ENCODE results near the gene CNGA2.

CNGA2 gene

GRCh38 chrX:151711787-151712186 lies 22.8 kb upstream of the CNGA2 start:
- DNase-seq (ENCODE audit: low read depth in 1 of 2, low spot score in 1 of 2): no peak

GRCh38 chrX:151712253-151712652 lies 22.3 kb upstream of the CNGA2 start:
- no peak for DNase-seq (ENCODE audit: low read depth in 1 of 2, low spot score in 1 of 2)

- DNase-seq (ENCODE audit: low read depth in 1 of 2, low spot score in 1 of 2): no peak
Observed at GRCh38 chrX:151713849-151714248, 20.7 kb upstream of the CNGA2 start.

GRCh38 chrX:151714362-151714761 lies 20.2 kb upstream of the CNGA2 start:
- no peak for DNase-seq (ENCODE audit: low read depth in 1 of 2, low spot score in 1 of 2)

- DNase-seq (ENCODE audit: low read depth in 1 of 2, low spot score in 1 of 2): no peak
Observed at GRCh38 chrX:151715752-151716151, 18.8 kb upstream of the CNGA2 start, which contains the start of gene FATE1. Gene FATE1, plus strand, starts transcription at chrX:151716035. Its CDS starts 85 bp downstream, at chrX:151716120.

GRCh38 chrX:151722241-151722846 lies 12.2 kb upstream of the CNGA2 start:
- DNase-seq (ENCODE audit: low read depth in 1 of 2, low spot score in 1 of 2): no peak

- no peak for DNase-seq (ENCODE audit: low read depth in 1 of 2, low spot score in 1 of 2)
Observed at GRCh38 chrX:151723156-151723760, 11.3 kb upstream of the CNGA2 start.

- DNase-seq (ENCODE audit: low read depth in 1 of 2, low spot score in 1 of 2): no peak
Observed at GRCh38 chrX:151724563-151725337, 9.8 kb upstream of the CNGA2 start.

GRCh38 chrX:151725338-151725614 lies 9.3 kb upstream of the CNGA2 start:
- no peak for DNase-seq (ENCODE audit: low read depth in 1 of 2, low spot score in 1 of 2)

GRCh38 chrX:151726751-151727150 lies 7.8 kb upstream of the CNGA2 start:
- DNase-seq (ENCODE audit: low read depth in 1 of 2, low spot score in 1 of 2): no peak

GRCh38 chrX:151727346-151727745 lies 7.2 kb upstream of the CNGA2 start:
- DNase-seq (ENCODE audit: low read depth in 1 of 2, low spot score in 1 of 2): no peak

- DNase-seq (ENCODE audit: low read depth in 1 of 2, low spot score in 1 of 2): no peak
Observed at GRCh38 chrX:151729056-151729725, 5.4 kb upstream of the CNGA2 start.

GRCh38 chrX:151735219-151735618 lies 673 bp downstream of the CNGA2 start:
- DNase-seq (ENCODE audit: low read depth in 1 of 2, low spot score in 1 of 2): no peak

- DNase-seq (ENCODE audit: low read depth in 1 of 2, low spot score in 1 of 2): no peak
Observed at GRCh38 chrX:151736685-151737084, 2.1 kb downstream of the CNGA2 start.

GRCh38 chrX:151737494-151737893 lies 2.9 kb downstream of the CNGA2 start:
- no peak for DNase-seq (ENCODE audit: low read depth in 1 of 2, low spot score in 1 of 2)

GRCh38 chrX:151738751-151739150 lies 4.2 kb downstream of the CNGA2 start:
- no peak for DNase-seq (ENCODE audit: low read depth in 1 of 2, low spot score in 1 of 2)

GRCh38 chrX:151741606-151742005 lies 7.1 kb downstream of the CNGA2 start:
- DNase-seq (ENCODE audit: low read depth in 1 of 2, low spot score in 1 of 2): no peak

GRCh38 chrX:151742311-151742710 lies 7.8 kb downstream of the CNGA2 start:
- no peak for DNase-seq (ENCODE audit: low read depth in 1 of 2, low spot score in 1 of 2)

GRCh38 chrX:151743651-151744470 lies 9.3 kb downstream of the CNGA2 start:
- DNase-seq (ENCODE audit: low read depth in 1 of 2, low spot score in 1 of 2): no peak

- no peak for DNase-seq (ENCODE audit: low read depth in 1 of 2, low spot score in 1 of 2)
Observed at GRCh38 chrX:151745651-151746050, 11.1 kb downstream of the CNGA2 start.

- no peak for DNase-seq (ENCODE audit: low read depth in 1 of 2, low spot score in 1 of 2)
Observed at GRCh38 chrX:151746502-151746901, 12.0 kb downstream of the CNGA2 start.

Data from stimulated activated CD4-positive, alpha-beta T cell treated with anti-CD3 and anti-CD28 coated beads, Interleukin-15, amount 100 ng/mL, for 1 hour (primary cell).